PC-9 (cell line): ENCODE measurements around the gene RNASEH2A. TPM values are rescaled to one million over a fixed set of nuclear protein-coding genes. Genes with fewer than 3 reads are reported as not detected.
A peak's percentile ranks its signal among the peaks of the same experiment; 100 is the strongest.

ENCODE experiments used
- BruUV-seq: library from RNA; stranded (reverse); fragments of 400-500 nt; replicated peaks from 2 replicates; lab custom pipeline; 2021; lab: Mats Ljungman, UMichigan
- CTCF ChIA-PET: fragments of 300-600 bp; sonication (Branson Sonifier 250); formaldehyde crosslinking; loops from one replicate; lab custom pipeline; 2022; ENCODE audit warnings: antibody characterized with exemption; lab: Charles Lee
- POLR2A ChIA-PET: fragments of 300-600 bp; sonication (Branson Sonifier 250); formaldehyde crosslinking; loops from one replicate; lab custom pipeline; 2022; ENCODE audit warnings: antibody characterized with exemption; ENCODE audit not compliant: unreplicated experiment; lab: Charles Lee
- DNase-seq, 2 experiments: peaks; one replicate each; pipeline versions ENCODE4 v3.0.0 to v3.0.0-alpha.2; 2015 to 2022; ENCODE audit warnings: mixed read lengths in 1 of 2
- H2AFZ ChIP-seq: fragments of 200-600 bp; sonication (generic); 2 replicates; pipeline ENCODE4 v1.8.1; 2017; ENCODE audit warnings: antibody characterized with exemption
- H3F3A ChIP-seq: fragments of 200-600 bp; sonication (generic); 2 replicates; pipeline ENCODE4 v1.8.1; 2017; ENCODE audit warnings: antibody characterized with exemption, mild to moderate bottlenecking, low read depth; ENCODE audit not compliant: insufficient read depth
- H3K27ac ChIP-seq: fragments of 200-600 bp; sonication (generic); 2 replicates; pipeline ENCODE4 v1.6.1; 2016; ENCODE audit warnings: mixed run types
- H3K27me3 ChIP-seq: fragments of 200-600 bp; sonication (generic); 2 replicates; pipeline ENCODE4 v1.6.1; 2016; ENCODE audit warnings: low read depth, mixed run types; ENCODE audit not compliant: insufficient read depth
- H3K36me3 ChIP-seq: fragments of 200-600 bp; sonication (generic); 2 replicates; pipeline ENCODE4 v1.6.1; 2016; ENCODE audit warnings: low read depth, mixed run types
- H3K4me1 ChIP-seq: fragments of 200-600 bp; sonication (generic); replicated peaks from 2 replicates; pipeline ENCODE4 v1.6.1; 2016; ENCODE audit warnings: mixed run types; ENCODE audit not compliant: insufficient read depth
- H3K4me2 ChIP-seq: fragments of 200-600 bp; sonication (generic); 2 replicates; pipeline ENCODE4 v1.6.1; 2017; ENCODE audit warnings: mixed run types
- H3K4me3 ChIP-seq: fragments of 200-600 bp; sonication (generic); 2 replicates; pipeline ENCODE4 v1.6.1; 2016; ENCODE audit warnings: mixed run types
- H3K79me2 ChIP-seq: fragments of 200-600 bp; sonication (generic); 2 replicates; pipeline ENCODE4 v1.6.1; 2017; ENCODE audit warnings: low read depth, mixed run types
- H3K9me2 ChIP-seq: fragments of 200-600 bp; sonication (generic); 2 replicates; pipeline ENCODE4 v1.8.1; 2017; ENCODE audit warnings: mild to moderate bottlenecking; ENCODE audit not compliant: insufficient read depth
- H3K9me3 ChIP-seq: fragments of 200-600 bp; sonication (generic); 2 replicates; pipeline ENCODE4 v1.8.1; 2016; ENCODE audit warnings: low read depth; ENCODE audit not compliant: insufficient read depth
- H4K20me1 ChIP-seq: fragments of 200-600 bp; sonication (generic); 2 replicates; pipeline ENCODE4 v1.8.1; 2017; ENCODE audit not compliant: insufficient read depth
- EZH2 ChIP-seq: fragments of 200-600 bp; sonication (generic); IDR thresholded peaks from 2 replicates; pipeline ENCODE4 v1.8.0; 2017; ENCODE audit warnings: antibody characterized with exemption, low read depth
- intact Hi-C: fragments of 100-400 bp; cut with micrococcal nuclease; formaldehyde crosslinking; loops from one replicate; pipeline ENCODE4 v1.10.0; 2022; ENCODE audit not compliant: unreplicated experiment
- total RNA-seq: library from RNA; stranded (reverse); gene quantifications from 2 replicates; pipeline ENCODE4 v1.2.3, GENCODE V29; 2021
- TF ChIP-seq, protein P1 (sequence below): fragments of 200-600 bp; sonication (generic); conservative IDR thresholded peaks from 2 replicates; pipeline ENCODE4 v1.6.1; 2017; ENCODE audit warnings: mixed run types, antibody characterized with exemption, mild to moderate bottlenecking, moderate library complexity

Gene RNASEH2A
- total RNA-seq, 1 experiment from 2014 or later, result 38.6 TPM

DNA sequence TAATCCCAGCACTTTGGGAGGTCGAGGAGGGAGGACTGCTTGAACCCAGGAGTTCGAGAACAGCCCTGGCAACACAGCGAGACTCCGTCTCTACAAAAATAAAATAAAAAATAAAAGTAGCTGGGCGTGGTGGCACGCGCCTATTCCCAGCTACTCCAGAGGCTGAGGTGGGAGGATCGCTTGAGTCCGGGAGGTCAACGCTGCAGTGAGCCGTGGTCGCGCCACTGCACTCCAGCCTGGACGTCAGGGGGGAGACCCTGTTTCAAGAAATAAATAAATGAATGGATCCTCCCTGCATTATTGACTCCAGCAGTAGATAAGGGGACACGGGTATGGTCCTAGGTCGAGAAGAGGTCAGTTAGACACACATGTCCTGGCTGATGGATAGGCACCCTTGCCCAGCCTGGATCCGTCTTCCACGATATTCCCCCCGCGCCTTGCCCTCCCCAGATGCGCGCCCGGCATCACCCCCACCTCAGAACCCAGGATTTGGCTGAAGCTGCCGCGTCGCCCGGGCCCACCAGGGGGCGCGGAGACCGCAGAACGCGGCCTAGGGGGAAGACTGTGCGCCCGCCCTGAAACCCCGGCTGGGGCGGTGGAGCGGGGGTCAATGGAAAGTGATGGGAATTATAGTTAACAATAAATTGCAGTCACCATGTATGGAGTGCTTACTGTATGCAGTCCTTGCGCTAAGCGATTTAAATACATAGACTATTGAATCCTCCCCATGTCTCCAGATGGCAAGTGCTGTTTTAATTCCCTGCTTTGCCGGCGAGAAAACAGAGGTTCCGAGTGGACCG lies 29.0 kb upstream of the RNASEH2A start:
- Histone ChIP-seq H3K9me3 (no peaks in the 10 kb centered on the region), H3K4me2 (peak overlapping the region; percentile 78), H3K4me1 (peaks cover 54% of the 10 kb centered on the region), H3F3A (peaks cover 66% of the 10 kb centered on the region), H3K27ac (peak overlapping the region; percentile 51), H3K36me3 (no peaks in the 10 kb centered on the region), H3K4me3 (peak overlapping the region; percentile 59), H2AFZ (peak overlapping the region; percentile 69), H3K79me2 (peaks cover 53% of the 10 kb centered on the region), H3K27me3 (no peaks in the 10 kb centered on the region), H3K9me2 (no peaks in the 10 kb centered on the region), H4K20me1 (no peaks in the 10 kb centered on the region)
- ChIA-PET CTCF (interaction anchor here (1.5 to 2.2 kb wide), 3 partner anchors 15 to 24 kb away, joined by 3 to 11 read pairs (median 8); partner anchors contain the start of gene JUNB), POLR2A (interaction anchor here (0.6 to 2.5 kb wide), 6 partner anchors 9 to 54 kb away, joined by 3 to 59 read pairs (median 4); partner anchors contain the start of gene JUNB)
- no peak for TF ChIP-seq EZH2
- TF ChIP-seq, protein P1, sequence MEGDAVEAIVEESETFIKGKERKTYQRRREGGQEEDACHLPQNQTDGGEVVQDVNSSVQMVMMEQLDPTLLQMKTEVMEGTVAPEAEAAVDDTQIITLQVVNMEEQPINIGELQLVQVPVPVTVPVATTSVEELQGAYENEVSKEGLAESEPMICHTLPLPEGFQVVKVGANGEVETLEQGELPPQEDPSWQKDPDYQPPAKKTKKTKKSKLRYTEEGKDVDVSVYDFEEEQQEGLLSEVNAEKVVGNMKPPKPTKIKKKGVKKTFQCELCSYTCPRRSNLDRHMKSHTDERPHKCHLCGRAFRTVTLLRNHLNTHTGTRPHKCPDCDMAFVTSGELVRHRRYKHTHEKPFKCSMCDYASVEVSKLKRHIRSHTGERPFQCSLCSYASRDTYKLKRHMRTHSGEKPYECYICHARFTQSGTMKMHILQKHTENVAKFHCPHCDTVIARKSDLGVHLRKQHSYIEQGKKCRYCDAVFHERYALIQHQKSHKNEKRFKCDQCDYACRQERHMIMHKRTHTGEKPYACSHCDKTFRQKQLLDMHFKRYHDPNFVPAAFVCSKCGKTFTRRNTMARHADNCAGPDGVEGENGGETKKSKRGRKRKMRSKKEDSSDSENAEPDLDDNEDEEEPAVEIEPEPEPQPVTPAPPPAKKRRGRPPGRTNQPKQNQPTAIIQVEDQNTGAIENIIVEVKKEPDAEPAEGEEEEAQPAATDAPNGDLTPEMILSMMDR, result peak; percentile 99
- no TSS peak for BruUV-seq
- DNase-seq, result peak; percentile 63 to 85
- intact Hi-C loops, result loop anchor here (1.0 to 5.0 kb wide), 2 partner anchors 19 to 375 kb away; partner anchors contain the start of genes IER2 and STX10

DNA sequence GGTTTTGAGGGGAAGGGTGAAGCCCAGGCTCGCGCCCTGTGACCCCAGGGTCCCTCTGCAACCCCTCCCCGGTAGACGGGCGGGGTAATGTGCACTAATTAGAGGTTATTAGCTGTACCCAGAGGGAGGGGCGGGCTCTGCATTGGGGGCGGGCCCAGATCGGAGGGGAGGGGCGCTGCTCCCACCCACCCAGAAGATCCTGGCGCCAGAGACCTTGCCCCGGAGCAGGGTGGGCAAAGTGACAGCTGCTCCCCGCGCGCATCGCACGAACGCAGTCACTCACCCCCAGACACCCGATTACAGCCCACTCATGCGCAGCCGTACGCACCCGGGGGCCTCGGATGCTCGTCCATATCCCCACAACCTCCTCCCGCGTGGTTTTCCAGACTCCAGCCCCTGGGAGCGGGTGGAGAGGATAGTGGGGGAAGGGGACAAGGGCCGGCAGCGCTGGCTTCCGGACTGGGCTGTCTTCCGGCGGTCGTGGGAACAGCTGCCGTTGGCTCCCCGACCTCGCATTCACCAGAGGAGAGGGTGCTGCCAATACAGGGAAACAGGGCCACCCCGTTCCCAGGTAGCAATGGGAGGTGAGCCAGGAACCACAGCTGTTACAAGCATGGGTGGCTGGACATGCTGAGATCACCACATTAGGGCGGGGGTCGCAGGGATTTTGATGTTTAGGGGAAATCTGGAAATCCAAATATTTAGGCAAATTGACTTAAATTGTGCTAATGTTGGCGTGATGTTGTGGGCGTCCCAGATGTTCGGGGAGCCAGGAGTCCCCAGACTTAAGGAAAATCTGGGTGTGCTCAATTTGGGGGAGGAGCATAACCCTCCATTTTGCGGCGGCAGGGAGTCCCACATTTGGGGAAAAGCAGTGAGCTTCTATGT lies 28.1 kb upstream of the RNASEH2A start:
- ChIA-PET POLR2A (interaction anchor here (0.7 to 2.5 kb wide), 3 partner anchors 11 to 22 kb away, joined by 3 to 59 read pairs (median 18); partner anchors contain the start of gene JUNB), CTCF (interaction anchor here (0.6 to 2.2 kb wide), 4 partner anchors 14 to 94 kb away, joined by 3 to 15 read pairs (median 10); partner anchors contain the start of gene JUNB)
- Histone ChIP-seq H3K27me3 (no peaks in the 10 kb centered on the region), H3K9me3 (no peaks in the 10 kb centered on the region), H3K79me2 (peaks cover 45% of the 10 kb centered on the region), H3K36me3 (no peaks in the 10 kb centered on the region), H3K4me2 (peak overlapping the region; percentile 78), H3K4me1 (peaks cover 57% of the 10 kb centered on the region), H3K27ac (peak overlapping the region; percentile 51), H4K20me1 (no peaks in the 10 kb centered on the region), H3K9me2 (no peaks in the 10 kb centered on the region), H3F3A (peaks cover 68% of the 10 kb centered on the region), H3K4me3 (peak overlapping the region; percentile 59), H2AFZ (peak overlapping the region; percentile 69)
- intact Hi-C loops, result loop anchor here (5.0 kb wide), 1 partner anchor 374 kb away; the partner anchor contains the start of genes IER2 and STX10
- TF ChIP-seq, protein P1, result no peak
- TF ChIP-seq EZH2, result no peak
- BruUV-seq, result no TSS peak
- peak; percentile 74 to 81 for DNase-seq

- no peak for TF ChIP-seq EZH2
- TF ChIP-seq, protein P1, result no peak
Measured at GRCh38 chr19:12778905-12779161, 27.6 kb upstream of the RNASEH2A start.

More at GRCh38 chr19:12778905-12779161, 27.6 kb upstream of the RNASEH2A start:
- Histone ChIP-seq H2AFZ (0 out of 2 replicates have a peak overlapping the region, but pooled peaks have one; percentile 69), H4K20me1 (no peaks in the 10 kb centered on the region), H3F3A (peaks cover 66% of the 10 kb centered on the region), H3K79me2 (peaks cover 39% of the 10 kb centered on the region), H3K27me3 (no peaks in the 10 kb centered on the region), H3K9me2 (no peaks in the 10 kb centered on the region), H3K4me3 (peak overlapping the region; percentile 59), H3K4me1 (peaks cover 56% of the 10 kb centered on the region), H3K9me3 (no peaks in the 10 kb centered on the region), H3K36me3 (no peaks in the 10 kb centered on the region), H3K27ac (peak overlapping the region; percentile 51), H3K4me2 (peak overlapping the region; percentile 78)
- DNase-seq, result no peak
- POLR2A ChIA-PET, result interaction anchor here (1.7 to 2.5 kb wide), 2 partner anchors 10 to 13 kb away, joined by 18 to 59 read pairs; partner anchors contain the start of gene JUNB
- CTCF ChIA-PET, result interaction anchor here (0.6 to 2.2 kb wide), 3 partner anchors 14 to 93 kb away, joined by 3 to 15 read pairs (median 11); partner anchors contain the start of gene JUNB
- TSS peak; percentile 72 for BruUV-seq
- intact Hi-C loops, result loop anchor here (5.0 kb wide), 1 partner anchor 373 kb away; the partner anchor contains the start of genes IER2 and STX10
